ENCODE results near the gene MACIR.
A peak's percentile ranks its signal among the peaks of the same experiment; 100 is the strongest.

The MACIR gene

DNA sequence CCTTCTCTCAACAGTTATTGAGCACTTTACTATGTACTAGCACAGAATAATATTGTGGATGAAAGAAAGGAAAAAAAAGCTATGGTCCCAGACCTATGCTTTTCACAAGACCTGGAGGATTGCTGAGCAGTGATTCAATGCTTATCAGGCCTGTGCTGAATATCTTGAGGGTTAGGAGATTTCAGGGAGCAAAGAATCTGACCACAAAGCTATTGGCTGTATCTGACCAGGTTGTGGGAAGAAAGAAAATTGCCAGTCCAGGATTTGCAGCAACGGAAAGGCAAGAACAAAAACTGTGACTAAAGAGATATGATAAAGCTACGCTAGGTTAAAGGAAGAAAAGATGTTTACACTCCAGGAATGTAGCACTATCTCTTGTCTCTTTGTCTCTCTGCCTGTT, 14.9 kb upstream of the MACIR start:
- Histone ChIP-seq H3K9me3 (ENCODE audit: control insufficient read depth, low read length) (no peaks in the 10 kb centered on the region), H3K27me3 (ENCODE audit: control insufficient read depth, insufficient read depth, low read length, poor library complexity, severe bottlenecking) (no peaks in the 10 kb centered on the region), H3K36me3 (ENCODE audit: control insufficient read depth, insufficient read depth, low read length) (no peaks in the 10 kb centered on the region), H3K4me1 (ENCODE audit: control insufficient read depth, insufficient read depth, low read length) (no peaks in the 10 kb centered on the region), H3K27ac (ENCODE audit: insufficient read depth, low read depth, low read length, poor library complexity, severe bottlenecking) (peak overlapping the region; percentile 32), H3K4me3 (ENCODE audit: insufficient read depth, low read depth, low read length) (no peak overlapping the region)
- WGBS, 2 experiments, result 85 to 86% methylated on average over 2 of the region's 2 CpGs

DNA sequence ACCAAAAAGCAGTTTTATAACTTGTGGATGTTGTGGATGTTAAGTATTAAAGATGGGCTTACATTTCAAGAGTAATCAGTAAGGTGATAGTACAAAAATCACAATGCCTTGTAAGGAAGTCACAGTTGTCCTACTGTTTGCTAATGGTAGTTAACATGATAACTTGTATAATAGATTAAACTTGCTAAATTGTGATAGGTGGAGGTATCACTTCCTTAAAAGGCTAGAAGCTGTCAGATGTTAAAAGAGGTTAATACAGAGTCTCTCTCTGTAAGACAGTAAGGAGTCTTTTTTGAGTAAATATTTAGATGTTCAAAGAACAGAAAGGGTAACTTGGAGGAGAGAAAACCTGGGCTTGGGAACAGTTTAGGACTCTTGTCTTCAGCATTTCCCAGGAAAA, 14.2 kb upstream of the MACIR start:
- H3K4me1 ChIP-seq (ENCODE audit: control insufficient read depth, insufficient read depth, low read length), result no peaks in the 10 kb centered on the region
- no peaks in the 10 kb centered on the region for H3K36me3 ChIP-seq (ENCODE audit: control insufficient read depth, insufficient read depth, low read length)
- no peaks in the 10 kb centered on the region for H3K9me3 ChIP-seq (ENCODE audit: control insufficient read depth, low read length)
- no peak overlapping the region for H3K4me3 ChIP-seq (ENCODE audit: insufficient read depth, low read depth, low read length)
- H3K27me3 ChIP-seq (ENCODE audit: control insufficient read depth, insufficient read depth, low read length, poor library complexity, severe bottlenecking), result no peaks in the 10 kb centered on the region
- H3K27ac ChIP-seq (ENCODE audit: insufficient read depth, low read depth, low read length, poor library complexity, severe bottlenecking), result no peak overlapping the region

- WGBS, 2 experiments, result 89 to 96% methylated on average over 3 to 4 of the region's 4 CpGs
Observed at GRCh38 chr5:103245761-103246160, 12.8 kb upstream of the MACIR start.

DNA sequence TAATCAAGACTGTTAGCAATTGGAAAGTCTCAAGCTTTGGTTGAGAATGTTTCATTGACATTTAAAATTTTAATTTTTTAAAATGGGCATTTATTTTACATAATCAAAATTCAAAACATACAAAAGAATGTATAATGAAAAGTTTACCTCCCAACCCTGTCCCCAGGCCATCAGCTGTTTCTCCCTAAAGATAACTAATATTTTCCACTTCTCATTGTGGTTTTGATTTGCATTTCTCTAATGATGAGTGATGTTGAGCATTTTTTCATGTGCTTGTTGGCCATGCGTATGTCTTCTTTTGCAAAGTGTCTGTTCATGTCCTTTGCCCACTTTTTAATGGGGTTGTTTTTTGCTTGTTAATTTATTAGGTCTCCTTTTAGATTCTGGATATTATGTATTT, 11.4 kb upstream of the MACIR start:
- no peaks in the 10 kb centered on the region for H3K4me1 ChIP-seq (ENCODE audit: control insufficient read depth, insufficient read depth, low read length)
- H3K36me3 ChIP-seq (ENCODE audit: control insufficient read depth, insufficient read depth, low read length), result no peaks in the 10 kb centered on the region
- H3K27me3 ChIP-seq (ENCODE audit: control insufficient read depth, insufficient read depth, low read length, poor library complexity, severe bottlenecking), result no peaks in the 10 kb centered on the region
- 95 to 100% methylated on average over 1 of the region's 1 CpG for WGBS, 2 experiments
- H3K9me3 ChIP-seq (ENCODE audit: control insufficient read depth, low read length), result no peaks in the 10 kb centered on the region
- H3K4me3 ChIP-seq (ENCODE audit: insufficient read depth, low read depth, low read length), result no peak overlapping the region
- no peak overlapping the region for H3K27ac ChIP-seq (ENCODE audit: insufficient read depth, low read depth, low read length, poor library complexity, severe bottlenecking)

More at GRCh38 chr5:103245761-103246160, 12.8 kb upstream of the MACIR start:
- Histone ChIP-seq H3K27me3 (ENCODE audit: control insufficient read depth, insufficient read depth, low read length, poor library complexity, severe bottlenecking) (no peaks in the 10 kb centered on the region), H3K4me1 (ENCODE audit: control insufficient read depth, insufficient read depth, low read length) (no peaks in the 10 kb centered on the region), H3K4me3 (ENCODE audit: insufficient read depth, low read depth, low read length) (no peak overlapping the region), H3K9me3 (ENCODE audit: control insufficient read depth, low read length) (no peaks in the 10 kb centered on the region), H3K27ac (ENCODE audit: insufficient read depth, low read depth, low read length, poor library complexity, severe bottlenecking) (no peak overlapping the region), H3K36me3 (ENCODE audit: control insufficient read depth, insufficient read depth, low read length) (no peaks in the 10 kb centered on the region)

- 100% methylated on average over 1 of the region's 2 CpGs; no CpG with 5 or more reads in 1 of the 2 experiments for WGBS, 2 experiments
- Histone ChIP-seq H3K4me3 (ENCODE audit: insufficient read depth, low read depth, low read length) (no peak overlapping the region), H3K36me3 (ENCODE audit: control insufficient read depth, insufficient read depth, low read length) (no peaks in the 10 kb centered on the region), H3K27ac (ENCODE audit: insufficient read depth, low read depth, low read length, poor library complexity, severe bottlenecking) (no peak overlapping the region), H3K4me1 (ENCODE audit: control insufficient read depth, insufficient read depth, low read length) (no peaks in the 10 kb centered on the region), H3K27me3 (ENCODE audit: control insufficient read depth, insufficient read depth, low read length, poor library complexity, severe bottlenecking) (no peaks in the 10 kb centered on the region), H3K9me3 (ENCODE audit: control insufficient read depth, low read length) (no peaks in the 10 kb centered on the region)
Observed at GRCh38 chr5:103249068-103249467, 9.5 kb upstream of the MACIR start.

- H3K27ac ChIP-seq (ENCODE audit: insufficient read depth, low read depth, low read length, poor library complexity, severe bottlenecking), result no peak overlapping the region
- no peaks in the 10 kb centered on the region for H3K36me3 ChIP-seq (ENCODE audit: control insufficient read depth, insufficient read depth, low read length)
- H3K27me3 ChIP-seq (ENCODE audit: control insufficient read depth, insufficient read depth, low read length, poor library complexity, severe bottlenecking), result no peaks in the 10 kb centered on the region
- H3K4me3 ChIP-seq (ENCODE audit: insufficient read depth, low read depth, low read length), result no peak overlapping the region
- peaks cover 2% of the 10 kb centered on the region for H3K4me1 ChIP-seq (ENCODE audit: control insufficient read depth, insufficient read depth, low read length)
- WGBS, 2 experiments, result 44 to 50% methylated on average over 1 of the region's 1 CpG
- H3K9me3 ChIP-seq (ENCODE audit: control insufficient read depth, low read length), result no peaks in the 10 kb centered on the region
Observed at GRCh38 chr5:103254921-103255320, 3.6 kb upstream of the MACIR start.

DNA sequence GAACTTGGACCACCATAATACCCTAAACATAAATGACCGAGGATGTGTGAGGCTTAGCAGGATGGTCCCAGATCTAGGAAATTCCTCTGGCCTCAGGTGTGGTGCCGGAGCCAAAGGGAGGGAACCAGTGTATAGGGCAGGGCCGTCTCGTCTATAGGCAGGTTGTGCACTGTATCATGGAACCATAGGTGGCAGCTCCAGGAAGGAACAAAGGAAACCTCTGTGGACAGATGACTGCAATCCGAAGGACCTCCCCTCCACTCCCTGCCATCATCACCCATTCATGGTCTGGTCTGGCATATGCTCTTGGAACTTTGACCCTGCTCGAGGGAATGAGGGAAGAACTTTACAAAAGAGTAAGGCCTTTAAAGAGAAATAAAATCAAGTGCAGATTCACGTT, 2.9 kb upstream of the MACIR start:
- Histone ChIP-seq H3K27ac (ENCODE audit: insufficient read depth, low read depth, low read length, poor library complexity, severe bottlenecking) (no peak overlapping the region), H3K9me3 (ENCODE audit: control insufficient read depth, low read length) (no peaks in the 10 kb centered on the region), H3K36me3 (ENCODE audit: control insufficient read depth, insufficient read depth, low read length) (no peaks in the 10 kb centered on the region), H3K4me1 (ENCODE audit: control insufficient read depth, insufficient read depth, low read length) (peaks cover 4% of the 10 kb centered on the region), H3K27me3 (ENCODE audit: control insufficient read depth, insufficient read depth, low read length, poor library complexity, severe bottlenecking) (no peaks in the 10 kb centered on the region), H3K4me3 (ENCODE audit: insufficient read depth, low read depth, low read length) (no peak overlapping the region)
- WGBS, 2 experiments, result 94 to 95% methylated on average over 7 of the region's 7 CpGs

DNA sequence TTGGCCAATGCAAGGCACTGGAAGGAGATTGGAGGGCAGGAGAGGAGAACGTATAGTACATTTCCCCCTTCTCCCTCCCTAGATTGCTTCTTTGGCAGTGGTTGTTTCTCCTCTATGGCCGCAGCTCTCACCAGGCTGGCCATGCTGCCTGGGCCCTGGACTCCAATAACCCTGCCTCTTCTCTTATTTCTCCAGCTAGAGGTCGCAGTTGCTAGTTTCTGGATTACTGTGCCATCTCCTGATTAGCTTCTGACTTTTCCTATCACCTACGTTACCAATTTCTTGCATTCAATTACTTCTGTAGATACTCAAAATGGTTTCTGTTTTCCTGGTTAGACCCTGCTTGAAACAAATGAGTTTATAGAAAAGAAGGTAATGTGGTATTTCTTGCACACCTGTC, 2.4 kb upstream of the MACIR start:
- no peaks in the 10 kb centered on the region for H3K36me3 ChIP-seq (ENCODE audit: control insufficient read depth, insufficient read depth, low read length)
- H3K4me3 ChIP-seq (ENCODE audit: insufficient read depth, low read depth, low read length), result no peak overlapping the region
- no peaks in the 10 kb centered on the region for H3K27me3 ChIP-seq (ENCODE audit: control insufficient read depth, insufficient read depth, low read length, poor library complexity, severe bottlenecking)
- 71 to 78% methylated on average over 4 of the region's 4 CpGs for WGBS, 2 experiments
- peaks cover 6% of the 10 kb centered on the region for H3K4me1 ChIP-seq (ENCODE audit: control insufficient read depth, insufficient read depth, low read length)
- H3K27ac ChIP-seq (ENCODE audit: insufficient read depth, low read depth, low read length, poor library complexity, severe bottlenecking), result no peak overlapping the region
- no peaks in the 10 kb centered on the region for H3K9me3 ChIP-seq (ENCODE audit: control insufficient read depth, low read length)

GRCh38 chr5:103258957-103259704, 568 bp downstream of the MACIR start:
- WGBS, 2 experiments, result 0% methylated on average over 91 of the region's 91 CpGs
- no peaks in the 10 kb centered on the region for H3K9me3 ChIP-seq (ENCODE audit: control insufficient read depth, low read length)
- peak overlapping the region; percentile 87 for H3K27ac ChIP-seq (ENCODE audit: insufficient read depth, low read depth, low read length, poor library complexity, severe bottlenecking)
- H3K27me3 ChIP-seq (ENCODE audit: control insufficient read depth, insufficient read depth, low read length, poor library complexity, severe bottlenecking), result no peaks in the 10 kb centered on the region
- H3K36me3 ChIP-seq (ENCODE audit: control insufficient read depth, insufficient read depth, low read length), result no peaks in the 10 kb centered on the region
- H3K4me3 ChIP-seq (ENCODE audit: insufficient read depth, low read depth, low read length), result peak overlapping the region; percentile 98
- peaks cover 16% of the 10 kb centered on the region for H3K4me1 ChIP-seq (ENCODE audit: control insufficient read depth, insufficient read depth, low read length)

- Histone ChIP-seq H3K27me3 (ENCODE audit: control insufficient read depth, insufficient read depth, low read length, poor library complexity, severe bottlenecking) (no peaks in the 10 kb centered on the region), H3K36me3 (ENCODE audit: control insufficient read depth, insufficient read depth, low read length) (no peaks in the 10 kb centered on the region), H3K4me1 (ENCODE audit: control insufficient read depth, insufficient read depth, low read length) (peaks cover 16% of the 10 kb centered on the region), H3K4me3 (ENCODE audit: insufficient read depth, low read depth, low read length) (peak overlapping the region; percentile 98), H3K9me3 (ENCODE audit: control insufficient read depth, low read length) (no peaks in the 10 kb centered on the region), H3K27ac (ENCODE audit: insufficient read depth, low read depth, low read length, poor library complexity, severe bottlenecking) (peak overlapping the region; percentile 58)
- 1 to 2% methylated on average over 19 to 20 of the region's 20 CpGs for WGBS, 2 experiments
Observed at GRCh38 chr5:103259705-103260355, 1.3 kb downstream of the MACIR start.

All from ectodermal cell (in vitro differentiated cells).